Measurements from ENCODE around the gene KDM2A.

GRCh38 chr11:67102664-67103063 lies 16.4 kb upstream of the KDM2A start:
- TF ChIP-seq POLR2A (IDR thresholded peaks at IDR 0.05) (no peak), CTCF (IDR thresholded peaks at IDR 0.05) (no peak)
